Renal pelvis (tissue), 4 donors: ENCODE measurements around the gene ZGPAT. TPM values are rescaled to one million over a fixed set of nuclear protein-coding genes. Genes with fewer than 3 reads are reported as not detected.

ENCODE experiments used
- DNase-seq: peaks from one replicate; pipeline ENCODE4 v3.0.0-alpha.2; 2013
- polyA plus RNA-seq, 3 donors: library from polyadenylated mRNA; unstranded; fragments of 120-200 nt; gene quantifications; one replicate each; pipeline ENCODE4 v1.2.1, GENCODE V29; 2013; ENCODE audit not compliant: insufficient read length in 3 of 3

The ZGPAT gene
- polyA plus RNA-seq, 3 donors, result 24.2 to 28.9 (median 24.8) TPM

DNA sequence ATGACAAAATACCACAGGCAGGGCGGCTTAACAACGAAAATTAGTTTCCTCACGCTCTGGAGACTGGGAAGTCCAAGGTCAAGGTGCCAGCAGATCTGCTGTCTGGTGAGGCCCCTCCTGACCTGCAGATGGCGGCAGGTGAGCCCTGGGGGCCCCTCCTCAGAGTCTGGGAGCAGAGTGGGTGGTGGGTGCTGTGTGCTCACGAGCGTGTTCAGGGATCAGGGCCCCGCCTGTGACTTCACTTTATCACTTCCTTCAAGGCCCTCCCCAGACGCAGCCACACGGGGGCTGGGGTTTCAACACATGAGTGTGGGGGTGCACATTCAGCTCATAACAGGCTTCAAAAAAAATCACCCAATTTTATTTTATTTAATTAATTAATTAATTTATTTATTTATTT is 71.0 kb downstream of the ZGPAT start:
- DNase-seq, result no peak

GRCh38 chr20:63781181-63781580 is 73.3 kb downstream of the ZGPAT start:
- DNase-seq, result no peak

DNA sequence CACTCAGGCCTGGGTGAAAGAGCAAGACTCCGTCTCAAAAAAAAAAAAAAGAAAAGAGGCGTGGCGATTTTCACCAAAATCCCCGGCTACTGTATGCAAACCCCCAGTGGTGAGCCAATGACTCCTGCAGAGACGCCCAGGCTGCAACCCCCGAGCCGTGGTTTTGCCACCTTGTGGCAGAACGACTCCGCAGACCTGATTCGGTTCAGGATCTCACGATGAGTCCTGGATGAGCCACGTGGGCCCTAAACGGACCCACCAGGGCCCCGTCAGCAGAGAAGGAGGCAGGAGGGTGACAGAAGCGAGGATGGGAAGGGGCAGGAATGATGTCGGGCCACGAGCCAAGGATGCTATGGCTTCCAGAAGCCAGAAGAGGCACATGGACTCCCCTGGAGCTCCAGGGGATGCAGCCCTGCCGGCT is 74.2 kb downstream of the ZGPAT start:
- no peak for DNase-seq

GRCh38 chr20:63782521-63782971 is 74.7 kb downstream of the ZGPAT start:
- no peak for DNase-seq

GRCh38 chr20:63783970-63784369 is 76.1 kb downstream of the ZGPAT start:
- DNase-seq, result no peak

- no peak for DNase-seq
Measured at GRCh38 chr20:63785691-63786131, 77.9 kb downstream of the ZGPAT start.

Other genes starting within 250 kb of the ZGPAT start
- 1 to 10 TPM; 7.1 to 8.9 (median 8.1) TPM for gene KCNQ2, start 235.4 kb upstream of the ZGPAT start, polyA plus RNA-seq
- 1 to 10 TPM in 2 of 3 donors, under 1 TPM in 1; 0.96 to 2.4 (median 1.2) TPM for gene EEF1A2, start 209.0 kb upstream of the ZGPAT start, polyA plus RNA-seq
- gene PPDPF, start 187.3 kb upstream of the ZGPAT start, polyA plus RNA-seq, result 100 to 1,000 TPM; 285 to 420 (median 332) TPM
- 1 to 10 TPM in 2 of 3 donors, under 1 TPM in 1; 0.80 to 1.7 (median 1.2) TPM for gene PTK6, start 170.7 kb upstream of the ZGPAT start, polyA plus RNA-seq
- under 1 TPM; 0.19 to 0.26 (median 0.26) TPM for gene SRMS, start 160.3 kb upstream of the ZGPAT start, polyA plus RNA-seq
- gene FNDC11, start 153.9 kb upstream of the ZGPAT start, polyA plus RNA-seq, result 1 to 10 TPM in 2 of 3 donors, under 1 TPM in 1; 0.83 to 1.9 (median 1.3) TPM
- 10 to 100 TPM; 12.4 to 16.8 (median 12.9) TPM for gene HELZ2, start 133.8 kb upstream of the ZGPAT start, polyA plus RNA-seq
- gene GMEB2, start 80.9 kb upstream of the ZGPAT start, polyA plus RNA-seq, result 10 to 100 TPM; 12.4 to 14.2 (median 12.8) TPM
- 10 to 100 TPM; 28.6 to 38.0 (median 32.7) TPM for gene STMN3, start 54.6 kb upstream of the ZGPAT start, polyA plus RNA-seq
- gene RTEL1, start 49.7 kb upstream of the ZGPAT start, polyA plus RNA-seq, result 10 to 100 TPM; 17.6 to 23.8 (median 19.1) TPM
- gene TNFRSF6B, start 11.4 kb upstream of the ZGPAT start, polyA plus RNA-seq, result 1 to 10 TPM; 2.8 to 2.9 (median 2.8) TPM
- gene ARFRP1, start 63 bp upstream of the ZGPAT start, polyA plus RNA-seq, result 10 to 100 TPM; 33.8 to 39.7 (median 37.2) TPM
- 10 to 100 TPM; 11.8 to 13.4 (median 12.4) TPM for gene LIME1, start 28.6 kb downstream of the ZGPAT start, polyA plus RNA-seq
- gene SLC2A4RG, start 31.7 kb downstream of the ZGPAT start, polyA plus RNA-seq, result 100 to 1,000 TPM; 107 to 147 (median 140) TPM
- gene ZBTB46, start 123.2 kb downstream of the ZGPAT start, polyA plus RNA-seq, result 10 to 100 TPM; 16.8 to 23.5 (median 19.5) TPM
- gene ABHD16B, start 153.5 kb downstream of the ZGPAT start, polyA plus RNA-seq, result not detected
- 100 to 1,000 TPM in 1 of 3 donors, 10 to 100 TPM in 2; 85.7 to 102 (median 94.7) TPM for gene TPD52L2, start 157.2 kb downstream of the ZGPAT start, polyA plus RNA-seq
- 10 to 100 TPM; 30.3 to 35.8 (median 34.7) TPM for gene DNAJC5, start 187.1 kb downstream of the ZGPAT start, polyA plus RNA-seq
- gene UCKL1, start 248.4 kb downstream of the ZGPAT start, polyA plus RNA-seq, result 10 to 100 TPM; 54.0 to 66.1 (median 64.6) TPM